Brain microvascular endothelial cell (primary cell): ENCODE measurements around the gene HRH3.

Experiments used
- DNase-seq: peaks from one replicate; pipeline ENCODE4 v3.0.0-alpha.2; 2020
- H3K27ac ChIP-seq: fragments of 250-450 bp; sonication (Bioruptor Pico); 2 replicates; pipeline ENCODE4 v1.5.1; 2020; ENCODE audit warnings: mild to moderate bottlenecking, moderate library complexity
- H3K27me3 ChIP-seq: fragments of 250-450 bp; sonication (Bioruptor Pico); replicated peaks from 2 replicates; pipeline ENCODE4 v1.5.1; 2020; ENCODE audit warnings: mild to moderate bottlenecking
- H3K36me3 ChIP-seq: fragments of 250-450 bp; sonication (Bioruptor Pico); replicated peaks from 2 replicates; pipeline ENCODE4 v1.5.1; 2020; ENCODE audit warnings: mild to moderate bottlenecking
- H3K4me3 ChIP-seq: 2 replicates; pipeline ENCODE4 v1.5.1; 2011; ENCODE audit warnings: low read depth, mild to moderate bottlenecking, control low read depth, low read length, moderate library complexity
- CTCF ChIP-seq: IDR thresholded peaks from 2 replicates; pipeline ENCODE4 v1.5.1; 2011; ENCODE audit warnings: low read depth, mild to moderate bottlenecking, moderate library complexity, low read length, control low read depth, inconsistent platforms; ENCODE audit errors: missing control alignments
- in situ Hi-C: cut with HindIII; loops from 2 replicates; pipeline ENCODE4 v1.10.0; 2017; ENCODE audit warnings: low sequenced_read_pairs, low pct_ligation_motif_present

Gene HRH3

GRCh38 chr20:62201173-62202082 lies 18.6 kb downstream of the HRH3 start:
- no peak for TF ChIP-seq CTCF
- DNase-seq, result no peak
- Histone ChIP-seq H3K27ac (no peak overlapping the region), H3K4me3 (no peak overlapping the region), H3K36me3 (peaks cover 33% of the 10 kb centered on the region), H3K27me3 (no peaks in the 10 kb centered on the region)
- in situ Hi-C loops, result no loop called here

DNA sequence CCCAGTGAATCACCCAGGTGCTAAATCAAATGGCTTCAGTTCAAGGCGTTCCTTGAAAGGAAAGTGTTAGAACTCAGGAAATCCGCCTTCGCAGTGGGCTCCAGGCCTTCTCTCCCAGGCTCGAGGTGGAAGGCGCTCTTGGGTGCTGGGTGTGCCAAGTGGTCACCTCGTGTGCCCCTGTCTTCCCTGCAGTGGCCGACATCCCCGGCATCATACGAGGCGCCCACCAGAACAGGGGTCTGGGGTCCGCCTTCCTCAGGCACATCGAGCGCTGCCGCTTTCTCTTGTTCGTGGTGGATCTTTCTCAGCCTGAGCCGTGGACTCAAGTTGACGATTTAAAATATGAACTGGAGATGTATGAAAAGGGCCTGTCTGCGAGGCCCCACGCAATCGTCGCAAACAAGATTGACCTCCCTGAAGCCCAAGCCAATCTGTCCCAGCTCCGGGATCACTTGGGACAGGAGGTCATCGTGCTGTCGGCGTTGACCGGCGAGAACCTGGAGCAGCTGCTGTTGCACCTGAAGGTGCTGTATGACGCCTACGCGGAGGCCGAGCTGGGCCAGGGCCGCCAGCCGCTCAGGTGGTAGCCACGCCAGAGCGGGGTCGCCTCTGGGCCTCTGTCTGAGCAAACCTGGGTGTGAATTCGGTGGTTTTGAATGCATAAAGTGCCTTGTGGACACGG lies 19.4 kb downstream of the HRH3 start:
- DNase-seq, result no peak
- no peak for TF ChIP-seq CTCF
- H3K27me3 ChIP-seq, result no peaks in the 10 kb centered on the region
- H3K4me3 ChIP-seq, result no peak overlapping the region
- H3K36me3 ChIP-seq, result peaks cover 33% of the 10 kb centered on the region
- H3K27ac ChIP-seq, result no peak overlapping the region
- in situ Hi-C loops, result no loop called here

GRCh38 chr20:62198931-62199330 lies 21.1 kb downstream of the HRH3 start:
- no peak overlapping the region for H3K4me3 ChIP-seq
- H3K36me3 ChIP-seq, result peaks cover 33% of the 10 kb centered on the region
- no peaks in the 10 kb centered on the region for H3K27me3 ChIP-seq
- no peak for TF ChIP-seq CTCF
- no peak for DNase-seq
- H3K27ac ChIP-seq, result no peak overlapping the region
- in situ Hi-C loops, result no loop called here

DNA sequence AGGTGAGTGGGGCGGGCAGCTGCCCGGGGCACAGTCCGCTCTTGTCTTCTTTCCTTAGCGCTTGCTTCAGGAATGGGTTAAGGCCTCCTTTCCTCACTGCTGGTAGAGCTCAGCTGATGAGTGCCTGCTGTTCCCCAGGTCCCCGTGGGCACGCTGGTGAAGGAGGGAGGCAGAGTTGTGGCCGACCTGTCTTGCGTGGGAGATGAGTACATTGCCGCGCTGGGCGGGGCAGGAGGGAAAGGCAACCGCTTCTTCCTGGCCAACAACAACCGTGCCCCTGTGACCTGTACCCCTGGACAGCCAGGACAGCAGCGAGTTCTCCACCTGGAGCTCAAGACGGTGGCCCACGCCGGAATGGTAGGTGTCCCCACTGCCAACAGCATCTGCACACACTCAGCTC lies 21.6 kb downstream of the HRH3 start:
- peaks cover 33% of the 10 kb centered on the region for H3K36me3 ChIP-seq

DNA sequence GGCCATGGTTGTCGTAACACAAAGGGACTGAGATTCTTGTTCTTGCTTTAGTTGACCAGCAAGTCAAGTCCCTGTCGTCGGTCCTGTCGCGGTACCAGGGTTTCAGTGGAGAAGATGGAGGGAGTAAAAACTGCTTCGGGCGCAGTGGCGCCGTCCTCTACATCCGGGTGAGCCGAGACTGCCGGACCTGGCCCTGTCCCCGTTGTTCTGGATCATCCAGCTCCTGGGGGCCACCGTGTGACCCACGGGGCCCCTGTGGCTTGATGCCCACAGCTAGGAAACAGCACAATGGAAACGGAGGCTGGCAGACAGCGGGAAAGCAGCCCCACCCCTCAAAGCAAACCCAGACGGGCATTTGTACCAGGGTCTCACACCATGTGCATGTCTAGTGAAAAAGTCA lies 22.3 kb downstream of the HRH3 start:
- in situ Hi-C loops, result no loop called here
- Histone ChIP-seq H3K36me3 (peaks cover 33% of the 10 kb centered on the region), H3K27ac (no peak overlapping the region), H3K4me3 (no peak overlapping the region), H3K27me3 (no peaks in the 10 kb centered on the region)
- TF ChIP-seq CTCF, result no peak
- DNase-seq, result no peak

More for the DNA sequence above, 21.6 kb downstream of the HRH3 start:
- H3K4me3 ChIP-seq, result no peak overlapping the region
- no peak overlapping the region for H3K27ac ChIP-seq
- TF ChIP-seq CTCF, result no peak
- no peak for DNase-seq
- in situ Hi-C loops, result no loop called here
- no peaks in the 10 kb centered on the region for H3K27me3 ChIP-seq
